Measurements from ENCODE around the gene SLC11A2. TPM values are rescaled to one million over a fixed set of nuclear protein-coding genes. Genes with fewer than 3 reads are reported as not detected.

Gene SLC11A2
- total and polyA plus RNA-seq, 2 experiments from 2014 or later = 18.7 to 22.8 TPM

DNA sequence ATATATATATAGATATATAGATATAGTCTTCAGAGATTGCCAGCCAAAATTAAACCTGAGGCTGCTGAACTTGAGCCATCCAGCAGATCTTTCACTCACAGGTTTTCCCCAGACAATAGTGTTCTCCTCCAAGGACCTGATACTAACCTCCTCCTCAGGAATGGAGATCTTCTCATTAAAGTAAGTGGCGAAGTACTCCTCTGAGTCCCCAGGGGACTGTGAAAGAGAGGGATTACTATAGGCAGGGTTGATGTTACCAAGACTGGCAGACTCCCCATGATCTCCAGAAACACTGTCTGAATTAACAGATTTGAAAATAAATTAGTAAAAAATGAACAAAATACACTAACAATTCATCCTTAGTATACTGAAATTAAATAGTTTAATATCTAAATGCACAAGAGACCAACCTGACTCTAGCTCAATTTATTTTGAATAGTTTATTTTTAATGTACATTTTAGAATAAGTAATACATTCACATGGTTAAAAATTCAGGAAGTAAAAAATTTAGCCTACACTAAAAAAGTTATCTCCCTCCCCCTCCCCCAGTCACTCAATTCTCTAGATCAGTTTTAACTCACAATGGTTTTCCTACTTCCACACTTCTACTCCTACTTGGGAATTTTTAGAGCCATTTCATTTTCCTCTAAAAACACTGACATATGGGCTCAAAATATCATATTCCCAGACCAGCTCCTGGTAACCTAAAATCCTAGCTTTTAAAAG, 17.7 kb downstream of the SLC11A2 start:
- Histone ChIP-seq H2AFZ (no peak overlapping the region), H3K4me3 (no peak overlapping the region), H3F3A (ENCODE audit: insufficient read depth) (no peaks in the 10 kb centered on the region), H3K9ac (no peak overlapping the region), H3K9me2 (ENCODE audit: insufficient read depth) (no peaks in the 10 kb centered on the region), H3K9me3 (ENCODE audit: low read depth) (no peaks in the 10 kb centered on the region), H4K20me1 (ENCODE audit: insufficient read depth) (no peaks in the 10 kb centered on the region), H3K4me1 (ENCODE audit: insufficient read depth) (no peaks in the 10 kb centered on the region), H3K36me3 (ENCODE audit: low read depth) (no peaks in the 10 kb centered on the region; the same call in 1 of the 2 replicates), H3K27ac (no peak overlapping the region), H3K79me2 (ENCODE audit: insufficient read depth) (peaks cover 38% of the 10 kb centered on the region), H3K27me3 (replicated peaks; ENCODE audit: insufficient read depth) (no peaks in the 10 kb centered on the region), H3K4me2 (ENCODE audit: unreplicated experiment) (no peak overlapping the region)
- no peak for TF ChIP-seq EZH2 (IDR thresholded peaks at IDR 0.05; ENCODE audit: insufficient read depth, poor library complexity, severe bottlenecking)
- no peak for TF ChIP-seq EZH2phosphoT487 (IDR thresholded peaks at IDR 0.05; ENCODE audit: insufficient read depth, low read depth)
- no peak for DNase-seq
- in situ Hi-C loops (cut with MboI) = no loop called here
- 95 to 100% methylated on average over 1 of the region's 1 CpG for WGBS, 2 experiments (ENCODE audit: low coverage in 1 of 2, low lambda C conversion rate in 2 of 2, missing lambda C conversion rate in 2 of 2)

DNA sequence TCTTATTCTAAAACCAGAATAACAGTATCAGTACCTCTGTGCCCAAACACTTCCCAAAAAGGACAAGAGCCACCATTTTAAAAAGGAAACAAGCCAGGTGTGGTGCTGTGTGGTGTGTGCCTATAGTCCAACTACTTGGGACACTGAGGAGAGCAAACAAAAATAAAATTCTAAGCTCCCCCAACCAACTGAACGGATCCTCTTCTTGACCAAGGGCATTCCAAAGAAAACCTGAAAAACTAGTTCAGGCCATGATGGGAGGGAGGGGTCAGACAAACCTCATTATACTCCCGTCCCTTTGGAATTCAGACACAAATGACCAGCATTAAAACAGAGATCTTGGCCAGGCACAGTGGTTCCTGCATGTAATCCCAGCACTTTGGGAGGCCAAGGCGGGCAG, 20.5 kb downstream of the SLC11A2 start:
- Histone ChIP-seq H3K27ac (no peak overlapping the region), H3K9ac (no peak overlapping the region), H3K36me3 (ENCODE audit: low read depth) (no peaks in the 10 kb centered on the region; the same call in 1 of the 2 replicates), H3K4me3 (no peak overlapping the region), H3K4me2 (ENCODE audit: unreplicated experiment) (no peak overlapping the region), H3K9me3 (ENCODE audit: low read depth) (no peaks in the 10 kb centered on the region), H3K79me2 (ENCODE audit: insufficient read depth) (peaks cover 12% of the 10 kb centered on the region), H3K9me2 (ENCODE audit: insufficient read depth) (no peaks in the 10 kb centered on the region), H4K20me1 (ENCODE audit: insufficient read depth) (no peaks in the 10 kb centered on the region), H3K4me1 (ENCODE audit: insufficient read depth) (0 out of 2 replicates have a peak, but pooled peaks cover under 1% of the 10 kb centered on the region), H3K27me3 (replicated peaks; ENCODE audit: insufficient read depth) (no peaks in the 10 kb centered on the region), H2AFZ (no peak overlapping the region), H3F3A (ENCODE audit: insufficient read depth) (peaks cover under 1% of the 10 kb centered on the region; the same call in 1 of the 2 replicates)
- in situ Hi-C loops (cut with MboI) = no loop called here
- no peak for TF ChIP-seq EZH2 (IDR thresholded peaks at IDR 0.05; ENCODE audit: insufficient read depth, poor library complexity, severe bottlenecking)
- no peak for TF ChIP-seq EZH2phosphoT487 (IDR thresholded peaks at IDR 0.05; ENCODE audit: insufficient read depth, low read depth)
- no peak for DNase-seq
- 96 to 99% methylated on average over 3 of the region's 3 CpGs for WGBS, 2 experiments (ENCODE audit: low coverage in 1 of 2, low lambda C conversion rate in 2 of 2, missing lambda C conversion rate in 2 of 2)

- H3K36me3 ChIP-seq (ENCODE audit: low read depth) = no peaks in the 10 kb centered on the region; the same call in 1 of the 2 replicates
- H2AFZ ChIP-seq = no peak overlapping the region
- peaks cover 9% of the 10 kb centered on the region; the same call in 1 of the 2 replicates for H3K79me2 ChIP-seq (ENCODE audit: insufficient read depth)
- no peak overlapping the region for H3K4me3 ChIP-seq
- TF ChIP-seq EZH2phosphoT487 (IDR thresholded peaks at IDR 0.05; ENCODE audit: insufficient read depth, low read depth) (no peak), EZH2 (IDR thresholded peaks at IDR 0.05; ENCODE audit: insufficient read depth, poor library complexity, severe bottlenecking) (no peak)
- WGBS, 2 experiments (ENCODE audit: low coverage in 1 of 2, low lambda C conversion rate in 2 of 2, missing lambda C conversion rate in 2 of 2) = 95% methylated on average over 3 of the region's 3 CpGs
- H3K9me2 ChIP-seq (ENCODE audit: insufficient read depth) = no peaks in the 10 kb centered on the region
- no peaks in the 10 kb centered on the region for H4K20me1 ChIP-seq (ENCODE audit: insufficient read depth)
- no peak for DNase-seq
- H3K9me3 ChIP-seq (ENCODE audit: low read depth) = no peaks in the 10 kb centered on the region
- no peaks in the 10 kb centered on the region for H3K27me3 ChIP-seq (replicated peaks; ENCODE audit: insufficient read depth)
- peaks cover 7% of the 10 kb centered on the region; the same call in 1 of the 2 replicates for H3F3A ChIP-seq (ENCODE audit: insufficient read depth)
- in situ Hi-C loops (cut with MboI) = no loop called here
- no peak overlapping the region for H3K4me2 ChIP-seq (ENCODE audit: unreplicated experiment)
- H3K4me1 ChIP-seq (ENCODE audit: insufficient read depth) = 0 out of 2 replicates have a peak, but pooled peaks cover 5% of the 10 kb centered on the region
- H3K27ac ChIP-seq = no peak overlapping the region
- no peak overlapping the region for H3K9ac ChIP-seq
These were observed 21.2 kb downstream of the SLC11A2 start for GRCh38 chr12:51005030-51005429.

DNA sequence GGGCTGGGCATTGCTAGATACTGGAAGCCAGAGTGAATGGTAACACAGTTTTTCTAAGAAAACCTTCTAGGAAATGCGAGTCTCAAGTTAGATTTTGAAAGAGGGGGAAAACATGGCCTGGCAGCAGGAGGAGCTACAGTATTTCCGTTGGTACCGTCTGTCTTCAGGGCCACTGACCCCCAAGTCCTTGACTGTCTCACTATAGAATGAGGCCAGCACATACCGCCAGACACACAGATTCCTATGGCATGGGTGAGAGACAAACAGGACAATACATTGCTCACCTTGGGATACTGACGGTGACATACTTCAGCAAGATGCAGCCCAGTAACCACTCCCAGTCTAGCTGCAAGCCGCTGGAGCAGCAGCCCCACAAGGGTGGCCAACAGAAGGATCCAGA, 21.7 kb downstream of the SLC11A2 start:
- TF ChIP-seq EZH2 (IDR thresholded peaks at IDR 0.05; ENCODE audit: insufficient read depth, poor library complexity, severe bottlenecking) (no peak), EZH2phosphoT487 (IDR thresholded peaks at IDR 0.05; ENCODE audit: insufficient read depth, low read depth) (no peak)
- Histone ChIP-seq H3K9ac (no peak overlapping the region), H3F3A (ENCODE audit: insufficient read depth) (peaks cover 7% of the 10 kb centered on the region; the same call in 1 of the 2 replicates), H3K4me2 (ENCODE audit: unreplicated experiment) (no peak overlapping the region), H3K4me1 (ENCODE audit: insufficient read depth) (0 out of 2 replicates have a peak, but pooled peaks cover 5% of the 10 kb centered on the region), H3K9me3 (ENCODE audit: low read depth) (no peaks in the 10 kb centered on the region), H3K27ac (no peak overlapping the region), H3K79me2 (ENCODE audit: insufficient read depth) (peaks cover 6% of the 10 kb centered on the region; the same call in 1 of the 2 replicates), H4K20me1 (ENCODE audit: insufficient read depth) (no peaks in the 10 kb centered on the region), H3K9me2 (ENCODE audit: insufficient read depth) (no peaks in the 10 kb centered on the region), H2AFZ (no peak overlapping the region), H3K27me3 (replicated peaks; ENCODE audit: insufficient read depth) (no peaks in the 10 kb centered on the region), H3K4me3 (no peak overlapping the region), H3K36me3 (ENCODE audit: low read depth) (peaks cover under 1% of the 10 kb centered on the region; the same call in 1 of the 2 replicates)
- DNase-seq = no peak
- 72 to 73% methylated on average over 6 of the region's 6 CpGs for WGBS, 2 experiments (ENCODE audit: low coverage in 1 of 2, low lambda C conversion rate in 2 of 2, missing lambda C conversion rate in 2 of 2)
- in situ Hi-C loops (cut with MboI) = no loop called here
